NCI-H82 treated with DMSO at 0.1 percent for 48 hours (cell line): Measurements from ENCODE around the gene YY1.
"Not testable (repeated sequence)": the region's sequence is repeated elsewhere in the genome, so short reads cannot be mapped to it uniquely, and the experiment has no call there.

Experiments
- DNase-seq: peaks from one replicate; lab custom pipeline; 2025; ENCODE audit not compliant: unreplicated experiment; lab: John Stamatoyannopoulos, UW

YY1 gene

DNA sequence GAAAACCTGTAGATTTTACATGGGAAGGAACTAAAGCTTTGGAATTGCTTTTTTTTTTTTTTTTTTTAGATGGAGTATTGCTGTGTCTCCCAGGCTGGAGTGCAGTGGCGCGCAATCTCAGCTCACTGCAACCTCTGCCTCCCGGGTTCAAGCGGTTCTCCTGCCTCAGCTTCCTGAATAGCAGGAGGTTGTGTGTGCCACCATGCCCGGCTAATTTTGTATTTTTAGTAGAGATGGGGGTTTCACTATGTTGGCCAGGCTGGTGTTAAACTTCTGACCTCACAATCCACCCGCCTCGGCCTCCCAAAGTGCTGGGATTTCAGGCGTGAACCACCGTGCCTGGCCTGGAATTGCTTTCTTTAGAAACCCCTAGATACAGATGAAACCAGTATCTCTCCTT is 44.5 kb downstream of the YY1 start:
- not testable (repeated sequence) for DNase-seq

DNA sequence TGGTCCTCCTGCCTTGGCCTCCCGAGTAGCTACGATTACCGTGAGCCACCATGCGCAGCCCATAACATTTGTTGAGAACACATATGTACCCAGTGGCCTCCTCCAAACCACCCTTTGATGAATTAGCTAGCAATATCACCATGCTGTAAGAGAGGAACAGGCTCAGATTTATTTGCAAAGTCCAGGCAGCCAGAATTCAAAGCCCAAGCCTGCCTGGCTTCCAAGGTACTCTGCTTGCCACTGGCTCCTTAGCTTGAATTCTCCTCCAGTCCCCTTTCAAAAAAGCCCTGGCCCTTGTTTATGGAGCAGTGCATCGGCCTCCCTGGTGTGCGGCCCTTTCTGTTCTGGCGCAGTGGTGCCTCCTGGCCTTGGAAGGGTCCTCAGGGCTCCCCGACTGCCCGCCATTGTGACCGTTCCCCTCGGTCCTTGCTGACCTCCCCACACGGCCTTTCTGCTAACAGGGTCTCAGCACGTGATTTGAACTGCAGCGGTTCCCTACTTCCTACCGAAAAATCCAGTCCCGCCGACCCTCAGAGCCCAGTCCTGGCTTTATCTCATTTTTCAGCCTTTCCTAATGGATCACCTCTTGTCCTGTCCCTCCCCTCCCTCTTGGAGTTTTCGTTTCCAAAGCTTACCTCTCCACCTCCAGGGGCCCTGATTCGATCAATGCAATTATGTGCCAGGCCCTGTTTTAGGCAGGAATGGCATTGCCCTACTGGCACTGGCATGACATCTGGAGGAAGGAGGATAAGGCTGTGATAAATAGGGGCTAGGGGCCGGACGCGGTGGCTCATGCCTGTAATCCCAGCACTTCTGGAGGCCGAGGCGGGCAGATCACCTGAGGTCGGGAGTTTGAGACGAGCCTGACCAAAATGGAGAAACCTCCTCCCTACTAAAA is 45.3 kb downstream of the YY1 start:
- no peak for DNase-seq

DNA sequence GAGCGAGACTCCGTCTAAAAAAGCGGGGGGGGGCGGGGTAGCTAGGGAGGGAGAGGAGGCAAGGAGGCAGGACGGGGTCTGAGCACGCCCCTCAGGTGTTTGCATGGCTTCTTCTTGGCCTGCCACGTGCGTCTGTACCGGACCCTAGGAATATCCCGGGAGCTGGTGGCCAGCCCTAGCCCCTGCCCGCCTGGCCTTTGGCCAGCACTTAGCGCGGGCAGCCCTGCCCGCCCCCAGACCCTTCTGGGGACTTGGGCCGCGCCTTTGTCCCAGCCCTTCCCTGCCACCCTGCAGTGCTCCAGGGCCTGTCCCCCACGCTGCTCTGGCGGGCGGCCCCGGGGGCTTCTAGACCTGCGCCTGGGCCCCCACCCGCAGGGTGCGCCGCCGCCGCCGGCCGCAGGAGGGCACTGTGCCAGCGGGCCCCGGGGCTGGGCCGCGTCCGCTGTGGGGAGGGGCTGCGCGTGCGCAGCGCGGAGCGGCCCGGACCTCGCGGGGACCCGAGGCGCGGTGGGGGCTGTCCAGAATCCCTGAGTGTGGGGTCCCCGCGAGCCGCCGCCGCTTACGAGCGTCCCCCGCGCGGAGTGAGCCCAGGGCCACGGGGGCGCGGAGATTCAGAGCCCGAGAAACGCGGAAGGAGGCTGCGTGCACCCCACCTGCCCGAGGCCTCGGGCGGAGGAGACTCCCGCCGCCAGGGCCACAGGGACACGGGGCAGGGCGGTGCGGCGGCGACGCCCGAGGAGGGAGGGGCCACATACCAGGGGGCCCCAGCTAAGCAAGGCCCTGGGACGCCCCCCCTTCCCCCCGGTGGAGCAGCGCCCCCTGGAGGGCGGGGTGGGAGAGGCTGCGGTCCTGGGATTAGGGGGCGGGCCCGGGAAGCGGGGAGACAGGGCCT is 46.3 kb downstream of the YY1 start:
- DNase-seq: no peak

DNA sequence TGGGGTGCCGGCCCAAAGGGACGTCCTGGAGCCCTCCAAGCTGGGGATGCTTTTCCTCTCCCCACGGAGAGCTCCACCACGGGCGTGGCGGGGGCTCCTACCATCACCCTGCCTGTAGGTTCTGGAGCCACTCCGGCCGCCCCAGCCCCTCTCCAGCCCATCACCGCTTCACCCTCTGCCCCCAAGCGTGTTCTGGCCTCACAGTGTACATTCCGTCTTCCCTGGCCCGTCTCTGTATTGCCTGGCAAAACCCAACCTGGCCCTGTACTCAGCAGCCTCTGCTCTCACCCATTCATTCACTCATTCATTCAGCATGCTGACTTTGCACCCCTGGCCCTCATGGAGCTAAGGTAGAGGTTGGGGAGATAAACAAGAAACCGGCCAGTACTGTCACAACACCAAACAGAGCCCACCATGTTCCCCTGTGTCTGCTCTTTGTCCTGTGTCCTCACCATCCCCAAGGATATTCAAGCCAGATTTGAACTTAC is 47.0 kb downstream of the YY1 start:
- DNase-seq: no peak

DNA sequence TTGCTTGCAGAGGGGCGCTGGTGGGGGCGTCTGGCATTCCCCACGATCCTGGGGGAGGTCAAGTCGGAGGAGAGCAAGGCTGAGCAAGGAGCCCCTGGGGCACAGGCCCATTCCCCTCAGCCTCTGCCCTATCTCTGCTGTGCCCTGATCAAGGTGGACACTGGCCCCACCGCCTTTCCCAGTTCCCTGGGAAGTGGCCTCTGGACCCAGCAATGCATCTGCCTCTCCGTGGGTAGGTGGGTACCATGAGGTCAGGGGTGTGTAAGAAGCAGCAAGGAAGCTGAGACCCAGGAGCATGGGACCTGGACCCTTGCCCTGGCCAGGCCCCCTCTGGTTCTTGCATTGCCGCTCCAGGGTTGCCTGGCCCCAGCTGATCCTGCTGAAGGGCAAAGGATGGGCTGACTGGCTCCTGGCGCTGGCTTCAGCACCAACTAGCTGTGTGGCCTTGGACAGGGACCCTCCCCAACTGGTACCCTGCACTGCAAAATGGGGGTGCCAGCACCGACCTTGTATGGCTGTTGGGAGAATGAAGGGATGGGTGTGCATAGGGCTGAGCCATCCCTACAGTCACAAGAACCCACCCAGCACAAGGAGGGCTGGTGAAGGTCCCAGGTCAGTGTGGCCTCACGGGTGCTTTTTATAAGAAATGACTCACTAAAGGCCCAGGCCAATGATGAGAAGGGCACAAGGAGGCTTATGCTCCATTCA is 47.7 kb downstream of the YY1 start:
- no peak for DNase-seq

DNA sequence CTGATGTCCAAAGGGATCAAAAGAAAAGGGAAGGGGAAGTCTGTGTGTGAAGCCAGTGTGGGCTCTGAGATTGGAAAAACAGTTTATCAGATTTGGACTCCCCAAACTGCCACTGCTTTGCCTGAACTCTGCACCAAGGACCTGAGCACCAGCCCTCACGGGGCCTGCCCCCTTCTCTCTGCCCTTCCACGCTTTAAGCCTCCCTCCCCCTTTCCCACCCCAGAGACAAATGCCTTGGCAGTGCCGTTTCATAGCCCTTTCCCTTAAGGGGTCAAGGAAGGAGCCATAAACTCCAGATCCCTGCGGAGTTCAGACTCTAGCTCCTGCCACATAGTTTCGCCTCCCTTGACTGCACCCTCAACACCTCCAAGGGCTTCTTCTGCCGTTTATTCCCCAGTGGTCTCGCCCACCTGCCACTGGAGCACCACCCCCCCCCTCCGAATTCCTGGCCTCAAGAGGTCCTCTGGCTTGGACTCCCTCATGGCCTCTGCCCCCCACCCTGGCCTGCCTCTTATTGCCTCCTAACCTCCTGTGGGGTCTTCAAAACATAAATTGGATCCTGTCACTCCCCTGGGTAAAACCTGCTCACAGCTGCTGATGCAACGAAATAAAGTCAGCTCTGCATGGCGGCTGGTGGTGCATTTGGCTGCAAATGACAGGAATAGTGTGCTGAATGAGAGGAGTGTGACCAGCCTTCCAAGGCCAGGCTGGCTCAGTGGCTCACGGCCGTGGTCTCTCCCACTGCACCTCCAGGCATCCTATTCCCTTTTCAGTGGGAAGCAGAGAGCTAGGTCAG is 48.5 kb downstream of the YY1 start:
- no peak for DNase-seq

DNA sequence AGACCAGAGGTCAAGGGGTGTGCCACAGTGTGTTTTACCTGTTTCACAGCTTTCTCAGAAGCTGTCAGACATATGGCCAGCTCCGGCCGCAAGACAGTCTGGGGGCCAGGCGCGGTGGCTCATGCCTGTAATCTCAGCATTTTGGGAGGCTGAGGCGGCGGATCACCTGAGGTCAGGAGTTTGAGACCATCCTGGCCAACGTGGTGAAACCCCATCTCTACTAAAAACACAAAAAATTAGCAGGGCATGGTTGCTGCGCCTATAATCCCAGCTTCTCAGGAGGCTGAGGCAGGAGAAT is 49.0 kb downstream of the YY1 start:
- DNase-seq: not testable (repeated sequence)

DNA sequence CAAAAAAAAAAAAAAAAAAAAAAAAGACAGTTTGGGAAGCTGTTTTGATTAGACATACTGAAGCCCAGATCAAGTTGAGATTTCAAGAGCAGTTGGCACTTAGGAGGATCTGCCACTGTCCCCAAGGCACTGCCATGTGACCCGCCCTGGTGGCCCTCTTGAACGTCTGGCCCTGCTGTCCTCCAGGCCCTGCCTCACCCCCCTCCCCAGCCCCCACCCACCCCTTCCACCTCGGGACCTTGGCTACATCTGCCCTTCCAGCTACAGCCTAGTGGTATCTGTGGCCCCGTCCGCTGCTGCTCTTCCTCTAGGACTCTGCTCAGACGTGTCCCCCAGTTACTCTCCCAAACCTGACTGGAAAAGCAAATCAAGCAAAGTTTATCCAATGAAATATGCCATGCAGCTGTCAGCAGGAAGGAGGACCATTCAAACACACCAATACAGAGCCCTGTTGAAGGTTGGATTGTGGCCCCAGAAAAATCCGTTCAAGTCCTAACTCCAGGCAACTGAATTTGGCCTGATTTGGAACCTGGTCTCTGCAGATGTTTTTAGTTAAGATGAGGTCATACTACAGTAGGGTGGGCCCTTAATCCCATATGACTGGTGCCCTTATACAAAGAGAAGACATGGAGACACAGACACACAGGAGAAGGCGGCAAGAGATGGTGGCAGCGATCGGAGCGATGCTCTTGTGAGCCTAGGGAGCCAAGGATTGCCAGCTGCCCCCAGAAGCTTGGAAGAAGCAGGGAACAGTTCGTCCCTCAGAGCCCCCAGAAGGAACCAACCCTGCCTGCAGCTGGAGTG is 49.6 kb downstream of the YY1 start:
- no peak for DNase-seq

DNA sequence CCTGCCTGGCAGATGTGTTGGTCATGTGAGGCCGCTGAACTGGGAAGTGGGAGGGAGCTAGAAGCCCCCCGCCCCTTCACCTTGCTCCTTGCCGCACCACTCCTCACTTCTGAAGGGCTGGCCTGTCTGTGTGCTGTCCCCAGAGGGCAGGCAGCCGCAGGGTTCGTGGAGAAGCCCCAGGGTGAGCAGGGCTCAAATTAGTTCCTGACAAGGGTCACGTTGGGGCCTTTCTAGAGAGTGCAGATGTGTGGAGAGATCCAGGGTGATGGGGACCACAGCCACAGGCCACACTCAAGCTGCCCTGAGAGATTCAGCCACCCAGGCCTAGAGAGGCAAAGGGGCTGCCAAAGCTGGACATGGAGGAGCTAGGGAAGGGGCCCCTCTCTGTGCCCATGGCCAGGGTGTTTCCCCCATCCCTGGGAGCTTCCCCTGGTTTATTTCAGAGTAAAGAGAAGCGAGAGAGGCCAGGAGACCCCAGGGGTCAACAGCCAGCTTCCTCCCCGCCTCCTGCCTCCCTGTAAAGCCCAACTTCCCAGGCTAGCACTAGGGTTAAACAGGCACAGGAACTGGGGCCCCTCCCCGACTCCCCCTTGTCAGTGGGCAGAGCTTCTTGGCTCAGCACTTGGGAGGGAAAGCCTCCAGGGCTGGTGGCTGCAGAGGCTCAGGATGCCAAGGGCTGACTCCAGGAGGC is 51.1 kb downstream of the YY1 start:
- no peak for DNase-seq

DNA sequence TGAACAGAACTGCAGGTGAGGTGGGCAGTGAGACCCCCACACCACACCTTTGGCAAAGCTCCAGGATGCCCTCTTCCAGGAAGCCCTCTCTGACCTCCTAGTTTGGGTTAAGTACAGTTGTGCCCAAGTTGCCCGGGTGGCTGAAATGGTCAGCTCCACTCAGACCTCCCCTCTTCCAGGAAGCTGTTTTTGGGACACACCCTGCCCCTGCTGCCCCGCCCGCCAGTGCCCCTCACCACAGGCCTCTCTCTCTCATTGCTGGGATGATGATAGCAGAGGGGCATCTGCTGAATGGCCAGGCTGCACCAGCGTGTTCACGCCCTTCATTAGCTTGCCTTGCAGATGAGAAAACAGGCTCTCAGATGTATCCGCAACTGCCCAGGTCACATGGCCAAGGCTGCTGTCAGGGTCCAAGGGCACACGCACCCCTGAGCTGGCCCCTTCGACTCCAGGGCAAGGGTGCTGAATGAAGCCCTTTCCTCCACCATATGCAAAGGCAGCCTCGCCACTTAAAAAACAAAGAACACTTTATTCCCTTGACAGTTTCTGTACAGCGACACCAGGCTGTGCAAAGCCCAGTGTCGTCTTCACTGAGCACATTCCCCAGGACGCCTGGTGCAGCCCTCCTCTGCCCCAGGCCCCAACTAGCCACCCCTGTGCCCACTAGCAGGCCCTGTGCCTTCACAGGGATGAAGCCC is 51.8 kb downstream of the YY1 start:
- DNase-seq: no peak

DNA sequence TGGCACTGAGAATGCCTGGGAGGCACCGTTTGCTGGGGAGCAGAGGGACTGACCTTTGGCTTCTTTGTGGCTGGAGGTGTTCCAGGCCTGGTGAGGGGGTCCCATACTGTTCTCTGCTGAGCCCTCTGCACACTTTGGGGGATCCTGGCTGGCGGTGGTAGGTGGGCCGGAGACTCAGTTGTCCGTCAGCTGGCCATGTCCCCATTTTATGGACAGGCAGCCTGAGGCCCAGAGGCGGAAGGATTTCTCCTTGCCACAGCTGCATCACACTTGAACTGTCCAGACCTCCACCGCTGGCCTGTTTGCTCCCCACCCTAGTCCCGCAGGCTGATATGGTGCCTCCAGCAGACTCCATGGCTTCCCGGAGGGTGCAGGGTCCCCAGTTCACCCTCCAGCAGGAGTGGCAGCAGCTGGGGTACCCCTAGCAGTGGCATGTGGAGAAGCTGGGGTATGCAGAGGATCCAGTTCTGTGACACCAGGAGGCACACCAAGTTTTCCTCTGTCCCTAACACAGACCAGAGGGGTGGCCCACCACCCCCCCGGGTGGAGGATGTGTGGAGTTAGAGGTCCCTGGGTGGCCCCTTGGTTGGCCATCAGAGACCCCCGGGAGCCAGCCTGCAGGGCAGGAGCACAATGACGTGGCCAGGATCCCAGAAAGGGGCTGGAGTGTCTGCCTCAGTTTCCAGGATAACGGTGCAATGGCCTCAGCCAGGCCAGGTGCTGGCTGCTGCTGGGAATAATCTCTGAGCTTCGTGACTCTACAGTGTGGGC is 52.5 kb downstream of the YY1 start:
- DNase-seq: no peak

DNA sequence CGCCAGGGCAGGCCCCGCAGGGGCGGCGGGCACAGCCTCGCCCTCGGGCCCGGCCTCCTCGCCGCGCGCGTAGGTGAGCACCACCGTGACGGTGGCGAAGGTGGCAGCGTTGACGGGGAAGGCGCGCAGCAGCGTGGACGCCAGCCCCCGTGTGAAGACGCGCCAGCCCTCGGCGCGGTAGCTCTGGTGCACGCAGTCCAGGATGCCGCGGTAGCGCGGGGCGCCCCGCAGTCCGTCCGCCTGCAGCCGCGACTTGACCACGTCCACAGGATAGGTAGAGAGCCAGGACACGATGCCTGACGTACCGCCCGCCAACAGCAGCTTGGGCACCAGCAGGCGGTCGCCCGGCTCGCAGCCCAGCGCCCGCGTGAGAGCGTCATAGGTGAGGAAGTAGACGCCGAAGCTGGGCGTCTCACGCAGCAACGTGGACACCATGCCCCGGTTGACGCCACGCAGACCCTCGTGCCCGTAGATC is 53.4 kb downstream of the YY1 start:
- no peak for DNase-seq

DNA sequence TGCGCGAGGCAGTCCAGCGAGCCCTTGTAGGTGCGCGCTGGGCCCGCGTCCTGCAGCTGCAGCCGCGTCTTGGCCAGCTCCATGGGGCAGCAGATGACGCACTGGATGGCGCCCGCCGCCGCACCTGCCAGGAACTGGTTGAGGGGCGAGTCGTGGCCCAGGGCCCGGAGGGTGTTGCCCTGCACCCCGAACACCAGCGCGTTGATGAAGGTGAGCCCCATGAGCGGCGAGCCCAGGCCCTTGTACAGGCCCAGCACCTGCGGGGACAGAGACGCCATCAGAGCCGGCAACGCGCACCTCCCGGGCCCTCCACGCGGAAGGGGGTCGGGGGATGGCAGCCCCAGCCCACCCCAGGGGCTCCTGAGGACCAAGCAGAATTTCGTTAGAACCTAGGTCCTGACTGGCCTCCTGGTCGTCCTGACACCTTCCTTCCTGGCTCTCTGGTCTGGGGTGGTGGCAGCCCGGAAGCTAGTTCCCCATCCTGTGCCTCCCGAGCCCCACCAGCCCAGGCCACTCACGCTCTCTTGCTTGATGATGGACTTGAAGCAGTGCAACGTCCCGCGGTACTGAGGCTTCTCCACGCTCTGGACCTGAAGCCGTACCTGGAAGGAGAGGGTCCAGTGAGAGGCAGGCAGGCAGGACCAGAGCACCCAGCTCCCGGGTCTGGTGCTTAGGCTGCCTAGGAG is 54.0 kb downstream of the YY1 start:
- no peak for DNase-seq

DNA sequence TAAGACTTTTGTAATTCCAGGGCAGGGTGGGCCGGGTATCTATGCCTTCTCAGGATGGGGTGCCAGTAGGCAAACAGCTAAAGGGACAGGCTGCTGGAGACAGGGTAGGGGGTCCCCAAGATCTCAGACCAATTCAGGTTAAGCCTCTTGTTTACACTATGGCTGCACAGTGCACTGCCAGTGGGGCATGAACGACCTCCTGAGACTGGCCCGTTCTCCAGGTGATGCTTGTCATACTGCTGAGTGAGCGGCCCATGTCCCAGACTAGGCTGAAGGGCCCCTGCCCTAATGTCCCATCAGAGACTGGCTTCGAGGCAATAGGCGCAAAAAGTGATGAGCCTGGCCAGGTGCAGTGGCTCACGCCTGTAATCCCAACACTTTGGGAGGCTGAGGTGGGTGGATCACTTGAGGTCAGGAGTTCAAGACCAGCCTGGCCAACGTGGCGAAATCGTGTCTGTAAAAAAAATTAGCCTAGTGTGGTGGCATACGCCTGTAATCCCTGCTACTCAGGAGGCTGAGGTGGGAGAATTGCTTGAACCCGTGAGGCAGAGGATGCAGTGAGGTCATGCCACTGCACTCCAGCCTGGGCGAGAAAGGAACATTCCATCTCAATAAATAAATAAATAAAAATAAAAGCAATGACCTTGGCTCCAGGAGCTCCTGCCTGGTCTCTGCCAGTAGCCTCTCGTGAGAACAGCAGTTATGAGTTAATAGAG is 54.7 kb downstream of the YY1 start:
- no peak for DNase-seq

DNA sequence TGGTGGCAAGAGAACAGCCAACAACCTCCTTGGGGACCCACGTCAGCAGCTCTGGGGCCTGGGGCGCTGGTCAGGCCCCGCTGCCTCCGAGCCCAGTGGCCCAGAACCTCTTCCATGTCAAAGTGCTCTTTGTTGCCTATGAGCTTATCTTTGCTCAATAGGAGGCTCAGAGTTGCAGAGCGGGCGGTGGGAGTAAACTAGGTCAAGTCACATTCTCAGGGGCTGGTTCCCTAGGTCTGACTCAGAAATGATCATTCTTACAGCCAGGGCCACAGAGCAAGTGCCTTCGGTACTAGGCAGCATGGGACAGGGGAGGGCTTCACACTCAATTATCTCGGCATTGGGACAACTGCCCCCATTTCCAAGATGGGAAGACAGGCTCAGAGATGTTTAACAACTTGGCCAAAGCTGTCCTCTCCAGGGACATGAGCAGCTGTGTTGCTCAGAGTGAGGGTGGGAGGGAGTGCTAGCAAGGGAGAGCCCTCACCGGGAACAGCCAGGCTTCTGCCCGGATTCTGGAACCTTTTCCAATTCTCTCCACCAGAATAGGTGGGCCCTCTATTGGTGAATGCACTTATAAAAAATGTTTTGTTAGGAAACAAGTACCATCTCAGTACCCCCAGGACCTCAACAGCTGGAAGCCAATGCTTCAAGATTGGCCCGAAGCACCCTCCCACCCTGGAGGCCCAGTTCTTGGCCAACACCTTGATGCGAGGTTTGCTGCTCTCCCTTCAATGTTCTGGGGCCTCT is 55.4 kb downstream of the YY1 start:
- DNase-seq: no peak

DNA sequence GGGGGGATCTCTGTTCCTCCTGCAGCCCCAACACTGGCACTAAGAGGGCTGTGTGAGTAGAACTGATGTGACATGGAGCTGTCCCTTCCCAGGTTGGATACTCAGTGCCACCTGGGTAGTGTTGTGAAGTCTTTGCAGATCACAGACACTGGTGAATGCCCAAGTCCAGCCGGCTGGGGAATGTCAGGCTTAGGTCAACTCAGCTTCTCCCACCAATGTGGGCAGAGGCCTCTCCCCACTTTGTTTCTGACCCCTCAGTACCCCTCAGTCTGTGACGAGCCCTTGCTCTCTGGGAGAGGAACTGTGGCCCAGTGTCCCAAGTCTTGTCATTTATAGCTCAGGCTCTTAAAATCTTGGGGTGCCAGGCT is 56.0 kb downstream of the YY1 start:
- no peak for DNase-seq
